NCI-H2227 (cell line): ENCODE results near the gene DICER1.
"Not testable (repeated sequence)": the region's sequence is repeated elsewhere in the genome, so short reads cannot be mapped to it uniquely, and the experiment has no call there.

Source experiments
- DNase-seq: peaks from one replicate; lab custom pipeline; 2025; ENCODE audit not compliant: unreplicated experiment; lab: John Stamatoyannopoulos, UW

Gene DICER1

DNA sequence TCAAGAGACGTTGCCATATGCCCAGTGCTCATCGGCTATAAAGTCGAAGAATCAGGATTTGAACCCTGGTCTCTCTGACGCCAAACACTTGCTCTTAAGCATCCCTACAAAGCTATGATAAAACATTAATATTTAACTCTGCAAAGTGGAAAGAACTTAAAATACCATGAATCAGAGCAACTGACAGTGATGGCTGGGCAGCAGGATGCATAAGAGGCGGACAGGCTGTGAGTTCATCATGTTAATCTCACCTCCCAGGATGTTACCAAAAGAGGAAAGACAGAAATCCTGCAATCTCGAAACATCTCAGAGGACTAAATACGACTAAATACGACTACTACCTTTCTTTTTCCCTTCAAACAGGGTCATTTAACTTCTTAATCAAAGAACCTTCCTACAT is 5.8 kb downstream of the DICER1 start:
- DNase-seq, result no peak

GRCh38 chr14:95150910-95151309 is 6.4 kb downstream of the DICER1 start:
- no peak for DNase-seq

GRCh38 chr14:95149441-95149840 is 7.9 kb downstream of the DICER1 start:
- DNase-seq, result no peak

DNA sequence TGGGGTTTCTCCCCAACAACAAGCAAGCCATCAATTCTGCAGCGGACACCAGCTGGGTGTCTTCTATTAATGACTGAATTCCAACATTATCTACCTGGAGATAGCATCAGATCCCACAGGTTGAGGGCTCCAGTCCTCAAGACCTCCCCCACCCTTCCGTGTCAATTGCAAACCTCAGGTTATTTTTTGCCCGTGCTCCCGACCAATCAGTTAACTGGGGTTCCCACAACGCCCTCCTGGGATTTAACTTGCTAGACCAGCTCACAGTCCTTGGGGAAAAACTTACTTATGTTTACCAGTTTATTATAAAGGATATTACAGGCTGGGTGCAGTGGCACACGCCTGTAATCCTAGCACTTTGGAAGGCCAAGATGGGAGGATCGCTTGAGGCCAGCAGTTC is 9.7 kb downstream of the DICER1 start:
- no peak for DNase-seq

GRCh38 chr14:95146079-95146771 is 11.1 kb downstream of the DICER1 start:
- DNase-seq, result no peak

GRCh38 chr14:95144849-95145248 is 12.5 kb downstream of the DICER1 start:
- no peak for DNase-seq

DNA sequence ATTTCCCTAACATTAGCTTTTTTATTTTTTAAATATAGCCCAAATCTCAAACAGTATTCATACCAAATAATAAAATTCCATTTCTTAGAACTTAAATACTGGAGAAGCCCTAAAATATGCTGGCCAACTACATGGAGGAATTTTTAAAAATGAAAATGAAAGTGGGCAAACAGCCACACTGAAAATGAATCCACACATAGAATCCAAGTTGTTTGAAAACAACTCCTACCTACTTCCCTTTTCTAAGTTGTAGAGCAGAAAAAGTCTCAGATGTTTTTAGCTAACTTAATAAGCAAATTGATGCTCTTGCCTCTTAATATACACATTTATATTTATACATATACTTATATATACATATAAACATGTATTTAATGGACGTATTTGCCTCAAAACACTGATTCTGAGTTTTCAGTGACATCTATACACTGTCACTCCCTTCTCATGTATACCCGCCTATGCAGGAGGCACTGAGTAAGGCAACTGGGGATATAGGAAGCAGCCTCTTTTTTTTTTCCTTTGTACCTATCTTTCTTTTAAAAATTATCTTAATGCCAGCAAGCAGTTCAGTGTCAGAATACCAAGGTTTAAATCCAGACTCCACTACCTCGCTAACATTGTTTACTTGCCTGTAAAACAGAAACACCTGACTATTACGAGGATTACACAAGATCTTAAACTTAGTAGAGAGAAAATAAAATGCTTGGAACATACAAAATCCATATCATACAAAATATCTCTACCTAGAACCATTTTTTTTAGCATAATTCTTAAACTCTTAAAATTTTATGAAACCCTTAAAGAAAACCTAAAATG is 13.3 kb downstream of the DICER1 start:
- DNase-seq, result no peak

DNA sequence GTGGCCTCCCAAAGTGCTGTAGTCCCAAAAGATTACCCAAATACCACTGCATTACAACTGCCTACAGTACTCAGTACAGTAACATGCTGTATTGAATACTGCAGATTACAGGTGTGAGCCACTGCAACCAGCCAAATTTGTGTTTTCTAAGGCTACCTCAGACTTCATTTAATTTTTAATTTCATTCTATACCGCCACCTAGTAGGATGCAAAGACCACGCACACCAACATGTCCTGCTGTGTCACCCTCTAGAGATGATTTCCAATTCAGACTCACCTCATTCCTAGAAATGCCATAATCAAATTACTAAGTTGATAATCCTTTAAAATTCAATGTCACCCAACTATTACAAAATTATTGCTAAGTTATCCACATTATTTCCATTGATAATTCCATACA is 15.1 kb downstream of the DICER1 start:
- DNase-seq, result no peak

GRCh38 chr14:95141684-95142083 is 15.6 kb downstream of the DICER1 start:
- no peak for DNase-seq

DNA sequence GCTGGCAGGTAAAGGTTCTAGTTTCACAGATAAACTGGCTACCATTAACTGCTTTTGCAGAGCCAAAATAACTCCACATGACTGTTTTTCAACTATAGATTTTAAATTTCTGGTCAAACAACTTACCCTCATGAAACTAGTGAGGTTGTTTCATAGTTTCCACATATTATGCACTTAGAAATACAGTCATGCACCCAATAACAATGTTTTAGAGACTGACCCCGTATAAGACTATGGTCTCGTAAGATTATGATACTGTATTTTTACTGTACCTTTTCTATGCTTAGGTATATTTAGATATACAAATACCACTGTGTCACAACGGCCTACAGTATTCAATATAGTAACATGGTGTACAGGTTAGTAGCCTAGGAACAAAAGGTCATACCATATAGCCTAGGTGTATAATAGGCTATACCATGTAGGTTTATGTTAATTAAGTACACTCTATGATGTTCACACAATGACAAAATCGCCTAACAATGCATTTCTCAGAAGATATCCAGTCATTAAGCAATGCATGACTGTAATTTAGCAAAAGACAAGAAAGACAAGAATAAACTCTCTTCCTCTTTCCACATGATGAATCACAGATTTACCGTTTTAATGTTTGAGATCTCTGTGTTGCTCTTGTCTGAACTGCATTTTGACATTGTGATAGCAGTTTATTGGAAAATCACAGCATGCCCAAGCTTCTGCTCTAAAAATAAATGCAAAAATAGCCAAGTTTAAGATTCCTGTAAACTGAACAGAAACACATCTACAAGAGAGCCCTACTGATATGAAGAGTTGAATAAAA is 17.1 kb downstream of the DICER1 start:
- DNase-seq, result no peak

- no peak for DNase-seq
Observed at GRCh38 chr14:95138876-95139275, 18.5 kb downstream of the DICER1 start.

GRCh38 chr14:95138455-95138854 is 18.9 kb downstream of the DICER1 start:
- not testable (repeated sequence) for DNase-seq

DNA sequence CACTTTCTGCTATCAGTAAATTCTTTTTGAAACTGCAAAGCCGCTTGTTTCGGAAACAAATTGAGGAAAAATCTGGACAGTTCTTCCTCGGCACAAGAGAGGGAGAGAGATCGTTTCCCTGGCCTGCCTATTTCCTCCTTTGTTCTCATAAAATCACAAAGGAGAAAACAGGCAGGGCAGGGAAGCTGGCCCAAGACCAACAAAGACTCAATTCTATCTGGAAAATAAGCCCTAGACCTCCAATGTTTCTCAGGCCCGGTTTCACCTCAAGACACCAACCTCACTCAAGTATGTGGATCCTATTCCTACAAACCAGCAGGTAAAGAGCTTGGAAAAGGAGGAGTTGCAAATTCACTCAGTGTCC is 19.5 kb downstream of the DICER1 start:
- DNase-seq, result no peak

GRCh38 chr14:95137164-95137803 is 20.0 kb downstream of the DICER1 start:
- DNase-seq, result no peak

GRCh38 chr14:95136631-95137030 is 20.7 kb downstream of the DICER1 start:
- DNase-seq, result no peak

GRCh38 chr14:95134304-95134933 is 22.9 kb downstream of the DICER1 start:
- no peak for DNase-seq

- no peak for DNase-seq
Observed at GRCh38 chr14:95133282-95133681, 24.0 kb downstream of the DICER1 start.

DNA sequence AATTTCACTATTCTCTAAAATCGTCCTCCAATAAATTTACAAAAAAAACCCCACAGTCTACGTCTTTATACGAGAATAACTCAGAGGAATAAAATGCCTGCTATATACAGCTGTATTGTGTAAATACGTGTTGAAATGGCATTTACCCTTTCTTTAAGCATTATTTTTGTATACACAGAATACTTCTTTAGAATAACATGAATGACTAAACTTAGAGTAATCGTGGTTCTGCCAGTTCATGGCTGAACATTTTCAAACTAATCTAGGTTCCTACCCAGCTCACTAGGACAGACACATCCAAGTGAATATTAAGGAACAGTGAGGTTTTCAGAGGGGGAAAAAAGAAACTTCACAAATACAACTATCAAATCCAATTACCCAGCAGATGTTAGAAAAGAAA is 24.6 kb downstream of the DICER1 start:
- no peak for DNase-seq

DNA sequence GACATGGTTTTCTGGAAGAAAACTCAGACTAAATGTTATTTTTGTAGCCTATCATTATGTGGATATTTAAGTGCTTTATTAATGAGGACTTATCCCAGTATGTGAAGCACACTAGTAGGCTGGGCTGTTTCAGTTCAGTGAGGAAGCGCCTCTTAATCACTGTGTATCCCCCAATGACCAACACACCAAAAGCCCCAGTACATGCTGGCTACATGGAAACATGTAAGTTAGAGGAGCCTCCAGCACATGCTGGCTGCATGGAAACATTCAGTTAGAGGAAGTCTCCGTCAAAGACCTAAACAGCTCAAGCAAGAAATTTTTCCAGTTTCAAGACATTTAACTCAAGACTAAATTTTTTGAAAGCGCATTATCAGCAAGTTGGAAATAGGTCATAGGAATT is 26.8 kb downstream of the DICER1 start:
- no peak for DNase-seq

DNA sequence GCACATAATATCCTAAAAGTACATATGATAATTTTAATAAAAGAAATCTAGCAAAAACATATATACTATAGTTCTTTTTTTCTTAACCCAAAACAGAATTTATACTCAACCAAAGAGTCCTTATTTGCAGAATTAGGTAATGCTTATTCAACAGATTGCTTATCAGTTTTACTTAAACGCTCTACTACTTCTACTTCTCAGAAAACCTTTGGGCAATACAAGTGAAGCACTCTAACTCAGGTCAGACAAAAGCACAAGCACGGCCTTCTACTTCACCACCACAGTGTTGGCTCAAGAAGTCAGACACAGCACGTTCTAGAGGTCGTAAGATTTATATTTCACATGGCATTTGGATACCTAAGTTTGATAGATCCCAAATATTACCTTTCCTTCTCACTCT is 29.2 kb downstream of the DICER1 start:
- DNase-seq, result no peak

GRCh38 chr14:95127531-95127911 is 29.8 kb downstream of the DICER1 start:
- DNase-seq, result no peak
